ENCODE results near the gene BRD7. TPM values are rescaled to one million over a fixed set of nuclear protein-coding genes. Genes with fewer than 3 reads are reported as not detected.

Gene BRD7
- total RNA-seq, 1 donor from 2014 or later, result 80.8 TPM

GRCh38 chr16:50407351-50407750, 38.6 kb upstream of the BRD7 start:
- H3K4me1 Mint-ChIP-seq (ENCODE audit: low read depth, unreplicated experiment), result no peaks in the 10 kb centered on the region
- H3K4me3 Mint-ChIP-seq (ENCODE audit: unreplicated experiment), result no peak overlapping the region

GRCh38 chr16:50403491-50403890, 34.7 kb upstream of the BRD7 start:
- TF ChIP-seq CTCF (IDR thresholded peaks at IDR 0.05; ENCODE audit: partially characterized antibody, unreplicated experiment), result no peak
- Mint-ChIP-seq H3K36me3 (ENCODE audit: unreplicated experiment) (no peaks in the 10 kb centered on the region), H3K27ac (ENCODE audit: unreplicated experiment) (no peak overlapping the region), H3K4me3 (ENCODE audit: unreplicated experiment) (no peak overlapping the region), H3K9me3 (ENCODE audit: unreplicated experiment) (no peaks in the 10 kb centered on the region), H3K27me3 (ENCODE audit: unreplicated experiment) (peaks cover 2% of the 10 kb centered on the region), H3K4me1 (ENCODE audit: low read depth, unreplicated experiment) (no peaks in the 10 kb centered on the region)
- no peak for DNase-seq

More at GRCh38 chr16:50407351-50407750, 38.6 kb upstream of the BRD7 start:
- TF ChIP-seq CTCF (IDR thresholded peaks at IDR 0.05; ENCODE audit: partially characterized antibody, unreplicated experiment), result no peak
- H3K36me3 Mint-ChIP-seq (ENCODE audit: unreplicated experiment), result no peaks in the 10 kb centered on the region
- H3K27me3 Mint-ChIP-seq (ENCODE audit: unreplicated experiment), result no peaks in the 10 kb centered on the region
- DNase-seq, result no peak
- no peaks in the 10 kb centered on the region for H3K9me3 Mint-ChIP-seq (ENCODE audit: unreplicated experiment)
- no peak overlapping the region for H3K27ac Mint-ChIP-seq (ENCODE audit: unreplicated experiment)

GRCh38 chr16:50402298-50402895, 33.6 kb upstream of the BRD7 start:
- Mint-ChIP-seq H3K4me1 (ENCODE audit: low read depth, unreplicated experiment) (no peaks in the 10 kb centered on the region), H3K9me3 (ENCODE audit: unreplicated experiment) (no peaks in the 10 kb centered on the region), H3K36me3 (ENCODE audit: unreplicated experiment) (no peaks in the 10 kb centered on the region), H3K27me3 (ENCODE audit: unreplicated experiment) (peaks cover 2% of the 10 kb centered on the region), H3K4me3 (ENCODE audit: unreplicated experiment) (no peak overlapping the region), H3K27ac (ENCODE audit: unreplicated experiment) (no peak overlapping the region)
- no peak for DNase-seq
- TF ChIP-seq CTCF (IDR thresholded peaks at IDR 0.05; ENCODE audit: partially characterized antibody, unreplicated experiment), result no peak

GRCh38 chr16:50401355-50401754, 32.6 kb upstream of the BRD7 start:
- Mint-ChIP-seq H3K27ac (ENCODE audit: unreplicated experiment) (no peak overlapping the region), H3K4me1 (ENCODE audit: low read depth, unreplicated experiment) (no peaks in the 10 kb centered on the region), H3K4me3 (ENCODE audit: unreplicated experiment) (no peak overlapping the region), H3K27me3 (ENCODE audit: unreplicated experiment) (peaks cover 2% of the 10 kb centered on the region), H3K36me3 (ENCODE audit: unreplicated experiment) (no peaks in the 10 kb centered on the region), H3K9me3 (ENCODE audit: unreplicated experiment) (no peaks in the 10 kb centered on the region)
- no peak for DNase-seq
- TF ChIP-seq CTCF (IDR thresholded peaks at IDR 0.05; ENCODE audit: partially characterized antibody, unreplicated experiment), result no peak

GRCh38 chr16:50400967-50401348, 32.2 kb upstream of the BRD7 start:
- peaks cover 2% of the 10 kb centered on the region for H3K27me3 Mint-ChIP-seq (ENCODE audit: unreplicated experiment)
- H3K4me3 Mint-ChIP-seq (ENCODE audit: unreplicated experiment), result no peak overlapping the region
- no peaks in the 10 kb centered on the region for H3K36me3 Mint-ChIP-seq (ENCODE audit: unreplicated experiment)
- H3K4me1 Mint-ChIP-seq (ENCODE audit: low read depth, unreplicated experiment), result no peaks in the 10 kb centered on the region
- H3K27ac Mint-ChIP-seq (ENCODE audit: unreplicated experiment), result peak overlapping the region; percentile 38
- TF ChIP-seq CTCF (IDR thresholded peaks at IDR 0.05; ENCODE audit: partially characterized antibody, unreplicated experiment), result no peak
- no peaks in the 10 kb centered on the region for H3K9me3 Mint-ChIP-seq (ENCODE audit: unreplicated experiment)
- DNase-seq, result no peak

Measured in glutamatergic neuron (in vitro differentiated cells).